NAMALWA (cell line): Measurements from ENCODE around the gene LRP5.
A peak's percentile ranks its signal among the peaks of the same experiment; 100 is the strongest.

Experiments
- DNase-seq: peaks from one replicate; pipeline ENCODE4 v3.0.0-alpha.2; 2015; ENCODE audit warnings: low spot score

Gene LRP5

DNA sequence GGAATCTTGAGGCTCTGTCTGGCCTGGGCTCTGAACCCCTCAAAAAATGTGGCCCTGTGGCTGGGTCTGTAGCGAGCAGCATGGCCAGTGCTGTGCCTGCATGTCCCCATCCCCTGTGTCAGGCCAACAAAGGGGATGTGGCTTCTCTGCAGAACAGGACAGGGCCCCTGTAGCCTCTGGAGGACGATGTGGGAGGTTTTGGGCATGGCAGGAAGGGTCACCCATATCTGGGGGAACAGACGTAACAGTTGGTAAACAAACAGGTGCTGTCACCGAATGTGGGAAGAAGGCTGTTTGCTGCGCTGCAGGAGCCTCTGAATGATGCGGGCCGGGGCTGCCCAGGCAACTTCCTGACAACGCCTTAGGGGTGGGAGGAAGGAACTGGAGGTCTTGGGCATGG lies 35.0 kb downstream of the LRP5 start:
- no peak for DNase-seq

DNA sequence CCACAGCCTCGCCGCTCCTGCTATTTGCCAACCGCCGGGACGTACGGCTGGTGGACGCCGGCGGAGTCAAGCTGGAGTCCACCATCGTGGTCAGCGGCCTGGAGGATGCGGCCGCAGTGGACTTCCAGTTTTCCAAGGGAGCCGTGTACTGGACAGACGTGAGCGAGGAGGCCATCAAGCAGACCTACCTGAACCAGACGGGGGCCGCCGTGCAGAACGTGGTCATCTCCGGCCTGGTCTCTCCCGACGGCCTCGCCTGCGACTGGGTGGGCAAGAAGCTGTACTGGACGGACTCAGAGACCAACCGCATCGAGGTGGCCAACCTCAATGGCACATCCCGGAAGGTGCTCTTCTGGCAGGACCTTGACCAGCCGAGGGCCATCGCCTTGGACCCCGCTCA lies 35.5 kb downstream of the LRP5 start:
- no peak for DNase-seq

DNA sequence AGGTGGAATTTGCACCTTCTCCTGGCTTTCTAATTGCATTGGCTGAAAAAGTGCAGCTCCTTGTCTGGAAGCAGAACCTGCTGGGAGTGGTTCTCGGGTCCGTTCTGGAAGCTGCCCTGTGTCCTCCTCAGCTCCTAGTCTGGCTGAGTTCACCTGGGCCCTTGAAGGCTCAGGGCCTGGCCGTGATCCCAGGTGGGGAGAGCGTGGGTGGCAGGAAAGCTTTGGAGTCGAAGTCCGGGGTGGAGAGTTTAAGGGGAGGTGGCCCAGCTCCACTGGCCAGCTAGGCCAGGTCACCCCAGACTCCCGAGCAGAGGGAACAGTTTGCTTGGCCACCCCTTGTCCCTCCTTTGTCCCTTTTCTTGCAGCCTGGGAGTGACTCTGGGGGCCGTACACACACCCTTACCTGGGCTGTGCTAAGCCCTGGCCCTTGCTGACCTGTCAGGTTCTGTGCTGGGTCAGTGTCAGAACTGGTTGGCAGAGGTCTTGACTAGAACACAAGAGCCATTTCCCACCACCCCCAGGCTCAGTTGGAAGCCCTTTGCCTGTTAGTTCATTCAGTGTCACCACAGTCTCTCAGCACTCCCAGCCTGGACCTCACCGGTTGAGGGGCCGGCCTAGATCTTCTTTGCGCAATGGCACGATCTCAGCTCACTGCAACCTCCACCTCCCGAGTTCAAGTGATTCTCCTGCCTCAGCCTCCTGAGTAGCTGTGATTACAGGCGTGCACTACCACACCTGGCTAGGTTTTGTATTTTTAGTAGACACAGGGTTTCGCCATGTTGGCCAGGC lies 37.3 kb downstream of the LRP5 start:
- no peak for DNase-seq

DNA sequence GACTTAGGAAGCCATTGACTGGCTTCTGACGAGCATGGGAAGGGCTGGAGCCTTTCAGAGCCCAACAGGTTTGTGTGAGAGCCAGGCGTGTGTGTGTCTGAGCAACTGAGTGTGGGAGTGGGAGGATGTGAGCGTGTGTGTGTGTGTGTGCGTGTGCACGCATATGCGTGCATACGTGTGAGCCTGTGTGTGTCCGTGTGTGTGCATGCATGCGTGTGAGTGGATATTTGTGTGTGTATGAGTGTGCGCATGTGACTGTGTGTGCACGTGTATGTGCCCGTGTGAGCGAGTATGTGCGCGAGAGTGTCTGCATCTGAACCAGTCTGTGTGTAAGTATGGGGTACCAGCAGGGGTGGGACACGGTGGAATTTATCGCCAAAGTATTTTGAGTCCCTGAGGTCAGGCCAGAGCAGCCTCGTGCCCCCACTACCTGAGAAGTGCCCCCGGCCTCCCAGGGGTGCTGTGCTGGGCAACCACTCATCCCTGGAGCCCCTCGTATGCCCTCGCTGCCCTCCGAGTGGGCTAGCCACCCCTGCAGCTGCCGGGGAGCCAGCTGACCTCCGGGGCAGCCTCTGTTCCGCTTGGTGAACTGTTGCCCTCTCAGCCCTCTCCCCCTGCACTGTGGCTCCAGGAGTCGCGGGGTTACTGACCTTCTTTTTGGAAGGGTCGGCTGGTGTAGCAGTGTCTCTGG lies 38.5 kb downstream of the LRP5 start:
- DNase-seq, result no peak

DNA sequence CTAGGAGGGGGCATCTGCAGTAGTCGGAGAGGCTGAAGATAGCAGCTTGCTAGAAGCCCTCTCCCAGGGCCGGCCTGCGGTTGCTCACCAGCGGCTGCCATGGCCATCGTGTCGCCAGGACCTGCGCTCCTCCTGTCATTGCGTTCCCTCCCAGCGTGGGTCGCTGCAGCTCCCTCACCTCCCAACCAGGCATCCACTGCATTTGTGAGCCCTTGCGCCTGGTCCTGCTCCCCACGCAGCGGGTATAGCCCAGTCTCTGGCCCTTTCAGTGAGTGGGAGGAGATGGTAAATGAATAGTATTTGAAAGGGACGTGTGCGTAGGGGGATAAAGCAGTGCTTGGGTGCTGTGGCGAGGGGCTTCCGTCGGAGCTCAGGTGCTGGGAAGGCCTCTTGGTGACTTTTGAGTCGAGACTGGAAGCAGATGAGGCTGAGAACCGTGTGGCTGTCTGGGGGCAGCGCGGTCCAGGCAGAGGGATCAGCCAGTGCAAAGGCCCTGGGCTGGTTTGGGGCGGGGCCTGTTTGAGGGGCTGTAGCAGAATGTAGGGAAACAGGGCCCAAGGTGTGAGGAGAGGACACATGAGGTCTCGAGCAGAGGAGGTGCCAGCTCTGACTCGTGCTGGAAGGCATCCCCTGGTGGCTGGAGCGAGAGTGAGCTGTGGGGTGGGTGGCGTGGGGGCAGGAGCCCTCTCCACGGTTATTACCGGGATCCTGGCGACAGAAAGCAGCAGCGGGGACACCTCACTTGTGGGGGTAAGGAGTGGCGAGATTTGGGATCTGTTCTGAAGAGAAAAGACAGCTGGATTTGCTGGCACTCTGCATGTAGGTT lies 39.3 kb downstream of the LRP5 start:
- no peak for DNase-seq

DNA sequence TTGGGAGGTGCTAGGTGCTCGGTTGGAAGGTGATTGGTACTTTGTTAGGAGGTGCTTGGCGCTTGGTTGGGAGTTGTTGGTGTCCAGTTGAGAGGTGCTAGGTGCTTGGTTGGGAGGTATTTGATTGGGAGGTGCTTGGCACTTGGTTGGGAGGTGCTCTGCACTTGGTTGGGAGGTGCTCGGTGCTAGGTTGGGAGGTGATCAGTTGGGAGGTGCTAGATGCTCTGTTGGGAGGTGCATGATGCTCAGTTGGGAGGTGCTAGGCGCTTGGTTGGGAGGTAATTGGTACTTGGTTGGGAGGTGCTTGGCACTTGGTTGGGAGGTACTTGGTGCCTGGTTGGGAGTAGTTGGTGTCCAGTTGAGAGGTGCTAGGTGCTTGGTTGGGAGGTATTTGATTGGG lies 40.2 kb downstream of the LRP5 start:
- no peak for DNase-seq

DNA sequence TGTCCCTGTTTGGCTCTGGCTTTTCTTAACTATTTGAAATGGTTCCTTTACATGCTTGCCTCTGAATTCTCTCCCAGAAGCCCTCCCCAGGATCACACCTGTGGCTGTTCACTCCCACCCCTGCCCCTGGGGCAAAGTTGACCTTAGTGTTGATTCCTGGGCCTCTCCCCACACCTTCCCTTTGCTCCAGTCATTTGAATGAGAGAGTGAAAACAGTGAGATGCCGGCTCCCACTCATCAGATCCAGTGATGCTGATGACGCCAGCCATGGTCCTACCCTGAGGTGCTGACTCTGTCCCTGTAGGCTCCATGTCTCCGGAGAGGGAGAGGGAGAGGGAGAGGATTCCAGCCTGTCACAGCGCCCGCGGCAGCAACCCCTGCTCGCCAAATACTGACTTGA lies 40.7 kb downstream of the LRP5 start:
- no peak for DNase-seq

DNA sequence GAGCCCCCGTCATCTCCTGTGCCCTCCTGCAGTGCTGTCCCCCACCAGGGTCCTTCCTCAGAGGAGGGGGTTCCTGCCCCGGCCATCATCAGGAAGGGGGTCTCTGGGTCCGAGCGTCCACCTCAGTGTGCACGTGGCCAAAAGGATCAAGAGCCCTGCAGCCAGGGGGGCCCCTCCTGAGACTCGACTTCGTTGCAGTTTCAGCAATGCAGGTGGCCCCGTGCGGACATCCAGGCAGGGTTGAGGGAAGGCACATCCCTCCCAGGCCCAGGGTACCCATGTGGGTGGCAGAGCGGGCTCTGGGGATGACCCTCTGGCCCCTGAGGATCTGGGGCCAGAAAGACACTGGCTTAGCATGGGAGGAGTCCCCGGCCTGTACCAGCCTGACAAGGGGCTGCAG lies 41.3 kb downstream of the LRP5 start:
- no peak for DNase-seq

DNA sequence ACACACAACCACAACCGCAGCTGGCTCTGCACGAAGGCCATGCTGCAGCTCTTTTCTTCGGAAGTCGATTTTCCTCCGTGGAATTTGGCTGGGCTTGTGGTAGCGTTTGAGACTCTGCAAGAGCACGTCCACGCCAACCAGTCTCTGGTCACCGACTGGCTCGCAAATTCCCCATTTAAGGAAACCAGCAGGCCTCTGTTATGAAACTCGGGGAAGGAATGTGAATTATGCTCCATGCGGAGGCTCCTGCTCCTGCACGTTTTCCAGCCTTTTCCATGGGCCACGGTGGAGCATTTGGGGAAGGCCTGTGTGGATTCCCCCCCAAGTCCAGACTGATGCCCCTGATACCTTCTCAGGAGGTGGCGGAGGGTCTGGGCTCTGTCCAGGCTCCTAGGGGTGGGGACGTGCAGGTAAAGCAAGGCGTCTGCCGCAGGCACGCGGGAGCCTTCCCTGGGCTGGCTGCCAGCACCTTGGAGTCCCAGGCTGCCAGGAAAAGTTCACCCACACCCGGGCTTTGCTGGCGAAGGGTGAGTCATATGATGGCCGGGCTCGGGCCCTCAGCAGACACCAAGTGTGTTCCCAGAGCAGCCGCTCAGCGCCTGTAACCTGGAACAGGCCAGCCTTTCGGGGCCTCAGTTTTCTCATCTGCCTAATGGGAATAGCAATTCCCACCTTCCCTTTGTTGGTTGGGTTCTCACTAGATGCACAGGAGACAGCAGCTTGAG lies 41.9 kb downstream of the LRP5 start:
- no peak for DNase-seq

DNA sequence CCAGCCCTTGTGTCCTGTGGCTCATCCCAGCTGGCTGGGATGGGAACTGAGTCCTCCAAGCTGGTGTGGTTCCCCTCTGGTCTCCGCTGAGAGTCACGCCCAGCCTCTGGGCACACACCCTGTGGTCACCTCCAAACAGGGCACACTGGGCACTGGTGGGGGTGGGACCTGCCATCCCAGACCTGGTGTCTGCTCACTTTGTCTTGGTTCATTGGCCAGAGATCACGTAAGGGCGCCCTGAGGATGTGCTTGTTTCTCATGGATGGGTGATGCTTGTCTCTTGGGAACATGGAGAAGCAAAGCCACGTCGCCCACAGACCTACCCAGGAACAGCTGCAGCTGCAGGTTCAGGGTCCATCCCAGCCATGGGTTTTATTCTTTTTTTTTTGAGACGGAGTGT lies 43.1 kb downstream of the LRP5 start:
- DNase-seq, result no peak

DNA sequence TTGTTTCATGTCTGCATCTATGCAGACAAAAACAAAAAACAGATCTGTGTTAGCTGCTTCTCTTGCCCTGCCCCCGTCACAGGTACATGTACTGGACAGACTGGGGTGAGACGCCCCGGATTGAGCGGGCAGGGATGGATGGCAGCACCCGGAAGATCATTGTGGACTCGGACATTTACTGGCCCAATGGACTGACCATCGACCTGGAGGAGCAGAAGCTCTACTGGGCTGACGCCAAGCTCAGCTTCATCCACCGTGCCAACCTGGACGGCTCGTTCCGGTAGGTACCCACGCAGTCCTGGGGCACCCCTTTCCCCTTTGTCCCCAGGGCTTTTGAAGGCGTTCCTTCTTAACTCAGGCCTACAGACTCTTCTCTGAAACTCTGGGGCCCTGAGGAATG lies 45.2 kb downstream of the LRP5 start:
- no peak for DNase-seq

DNA sequence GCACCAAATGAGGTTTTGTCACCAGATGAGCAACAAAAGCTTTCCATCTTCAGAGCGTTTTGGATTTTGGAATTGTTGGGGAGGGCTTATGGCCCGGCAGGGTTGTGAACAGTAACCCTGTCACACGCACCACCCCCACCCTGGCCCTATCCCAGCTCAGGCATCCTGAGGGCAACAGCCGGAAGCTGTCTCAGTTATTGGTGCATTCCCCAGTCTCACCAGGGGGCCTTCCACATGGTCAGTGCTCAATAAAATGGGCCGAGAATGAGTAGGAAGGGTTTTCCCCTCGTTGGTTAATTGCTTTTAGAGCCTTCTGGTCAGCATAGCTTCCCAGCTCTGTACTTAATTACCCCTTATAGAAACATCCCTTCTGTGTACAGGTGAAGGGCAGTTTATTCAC lies 46.0 kb downstream of the LRP5 start:
- DNase-seq, result no peak

DNA sequence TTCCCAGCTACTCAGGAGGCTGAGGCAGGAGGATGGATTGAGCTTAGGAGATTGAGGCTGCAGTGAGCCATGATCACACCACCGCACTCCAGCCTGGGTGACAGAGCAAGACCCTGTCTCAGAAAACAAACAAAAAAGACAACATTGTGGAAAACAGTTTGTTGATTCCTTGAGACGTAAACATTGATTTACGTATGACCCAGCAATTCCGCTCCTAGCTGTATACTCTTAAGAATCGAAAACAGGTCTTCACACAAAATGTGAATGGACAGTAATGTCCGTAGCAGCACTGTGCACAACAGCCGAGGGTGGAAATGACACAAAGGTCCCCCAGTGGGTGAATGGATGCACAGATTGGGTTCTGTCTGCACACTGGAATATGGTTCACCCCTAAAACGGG lies 49.3 kb downstream of the LRP5 start:
- no peak for DNase-seq

DNA sequence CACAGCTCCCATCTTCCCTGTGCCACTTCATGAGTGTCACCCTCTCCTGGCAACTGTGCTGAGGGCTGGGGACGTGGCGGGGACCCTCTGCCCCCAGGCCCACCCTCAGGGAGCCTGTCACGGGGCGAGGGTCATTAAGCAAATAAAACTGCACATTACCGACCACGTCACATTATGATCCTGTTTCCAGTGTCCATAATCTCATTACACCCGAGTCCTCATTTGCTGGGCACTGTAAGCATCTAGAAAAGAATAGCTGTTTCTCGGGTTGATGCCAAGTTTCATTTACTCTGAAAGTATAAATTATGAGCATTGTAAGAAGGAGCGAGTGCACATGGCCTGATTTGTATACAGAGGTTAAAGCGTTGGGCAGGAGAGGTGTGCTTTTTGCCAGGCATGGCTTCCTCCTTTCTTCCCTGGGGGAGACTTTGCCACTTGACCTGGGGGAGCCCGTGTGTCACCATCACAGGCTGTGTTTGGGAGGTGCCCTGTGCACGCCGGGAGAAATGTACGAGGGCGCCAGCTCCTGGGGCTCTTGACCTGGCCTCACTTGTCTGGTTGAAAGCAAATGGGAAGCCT lies 50.5 kb downstream of the LRP5 start:
- no peak for DNase-seq

DNA sequence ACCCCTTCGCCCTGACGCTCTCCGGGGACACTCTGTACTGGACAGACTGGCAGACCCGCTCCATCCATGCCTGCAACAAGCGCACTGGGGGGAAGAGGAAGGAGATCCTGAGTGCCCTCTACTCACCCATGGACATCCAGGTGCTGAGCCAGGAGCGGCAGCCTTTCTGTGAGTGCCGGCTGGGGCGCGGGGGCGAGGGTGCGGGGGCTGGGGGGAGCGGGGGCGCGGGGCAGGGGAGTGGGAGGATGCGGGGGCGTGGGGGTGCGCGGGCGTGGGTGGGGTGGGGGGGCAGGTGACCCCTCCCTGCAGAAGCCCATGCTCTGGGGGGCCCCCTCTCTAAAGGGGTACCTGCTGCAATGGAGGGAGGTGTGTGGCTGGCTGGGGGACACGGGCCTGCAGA lies 51.4 kb downstream of the LRP5 start:
- DNase-seq, result no peak

DNA sequence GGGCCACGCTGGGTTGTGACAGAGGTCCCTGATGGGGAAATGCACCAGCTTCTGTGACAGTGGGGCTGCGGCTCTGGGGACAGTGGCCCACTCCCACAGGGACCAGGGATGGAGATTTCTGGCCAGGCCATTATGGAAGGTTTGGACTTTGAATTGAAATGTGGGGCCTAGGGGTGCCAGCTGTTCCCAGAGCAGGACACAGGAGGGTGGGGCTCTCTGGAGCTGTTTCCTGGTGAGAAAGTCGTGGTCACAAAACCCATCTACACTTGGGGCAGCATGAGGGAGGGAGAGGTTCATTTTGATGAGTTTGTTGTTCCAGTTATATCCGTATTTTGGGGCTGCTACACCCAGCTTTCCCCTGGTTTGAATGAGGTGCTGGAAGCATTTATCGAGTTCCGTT lies 52.2 kb downstream of the LRP5 start:
- no peak for DNase-seq

DNA sequence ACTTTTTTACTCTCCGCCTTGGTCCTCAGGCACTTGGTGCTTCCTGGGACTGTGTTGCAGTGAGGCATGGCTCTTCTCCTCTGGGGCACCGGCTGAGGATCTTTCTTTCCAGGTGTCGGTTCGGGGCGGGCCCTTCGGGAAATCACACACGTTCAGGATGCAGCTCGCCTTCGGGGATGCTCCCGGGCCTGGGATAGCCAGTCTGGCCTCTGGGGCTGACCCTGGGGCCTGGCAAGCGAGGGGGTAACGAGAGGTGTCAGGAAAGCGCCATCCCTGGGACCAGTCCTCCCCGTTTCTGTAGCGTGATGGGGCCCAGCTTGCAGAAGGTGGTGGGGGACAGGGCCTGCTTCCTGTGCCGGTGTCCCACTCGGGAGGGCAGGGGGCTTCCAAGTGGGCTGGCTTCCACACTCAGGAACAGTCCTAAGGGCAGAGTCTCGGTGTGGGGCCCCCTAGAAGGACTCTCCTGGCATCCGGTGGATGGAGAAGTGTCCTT lies 53.6 kb downstream of the LRP5 start:
- DNase-seq, result no peak

DNA sequence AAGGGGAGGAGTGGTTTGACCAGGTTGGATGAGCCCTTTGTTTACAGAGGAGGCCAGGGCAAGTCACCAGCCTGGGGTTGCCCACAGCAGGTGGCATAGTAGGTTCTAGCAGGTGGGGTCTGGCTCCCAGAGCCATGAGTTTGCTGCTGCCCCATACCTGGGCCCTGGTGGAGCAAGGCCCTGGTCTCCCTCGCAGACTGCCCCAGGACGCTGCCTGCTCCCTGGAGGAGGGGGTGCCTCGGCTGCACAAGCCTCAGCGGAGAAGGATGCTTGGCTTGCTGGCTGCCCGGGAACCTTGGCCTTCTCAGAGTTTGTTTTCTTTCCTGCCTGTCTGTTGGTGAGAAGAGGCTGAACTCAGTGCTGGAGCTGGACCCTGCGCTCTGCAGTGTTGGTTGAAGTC lies 54.9 kb downstream of the LRP5 start:
- no peak for DNase-seq

DNA sequence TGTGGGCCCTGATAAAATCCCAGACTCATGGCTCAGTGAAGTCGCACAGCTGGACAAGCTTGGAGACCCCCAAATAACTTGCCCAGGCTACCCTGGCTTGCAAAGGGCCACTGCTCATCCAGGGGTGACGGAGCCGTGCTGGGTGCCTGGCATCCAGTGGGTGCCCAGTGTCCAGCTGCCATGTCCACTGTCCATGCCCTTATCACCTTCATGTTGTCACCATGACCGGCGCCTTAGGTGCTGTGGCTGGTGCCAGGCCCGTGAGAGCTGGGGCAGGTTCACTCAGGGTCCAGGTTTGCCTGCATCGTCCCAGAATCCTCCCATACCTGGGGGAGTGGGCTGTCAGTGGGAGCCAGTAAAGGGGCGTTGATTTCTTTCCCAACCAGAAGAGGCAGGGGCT lies 57.4 kb downstream of the LRP5 start:
- no peak for DNase-seq

DNA sequence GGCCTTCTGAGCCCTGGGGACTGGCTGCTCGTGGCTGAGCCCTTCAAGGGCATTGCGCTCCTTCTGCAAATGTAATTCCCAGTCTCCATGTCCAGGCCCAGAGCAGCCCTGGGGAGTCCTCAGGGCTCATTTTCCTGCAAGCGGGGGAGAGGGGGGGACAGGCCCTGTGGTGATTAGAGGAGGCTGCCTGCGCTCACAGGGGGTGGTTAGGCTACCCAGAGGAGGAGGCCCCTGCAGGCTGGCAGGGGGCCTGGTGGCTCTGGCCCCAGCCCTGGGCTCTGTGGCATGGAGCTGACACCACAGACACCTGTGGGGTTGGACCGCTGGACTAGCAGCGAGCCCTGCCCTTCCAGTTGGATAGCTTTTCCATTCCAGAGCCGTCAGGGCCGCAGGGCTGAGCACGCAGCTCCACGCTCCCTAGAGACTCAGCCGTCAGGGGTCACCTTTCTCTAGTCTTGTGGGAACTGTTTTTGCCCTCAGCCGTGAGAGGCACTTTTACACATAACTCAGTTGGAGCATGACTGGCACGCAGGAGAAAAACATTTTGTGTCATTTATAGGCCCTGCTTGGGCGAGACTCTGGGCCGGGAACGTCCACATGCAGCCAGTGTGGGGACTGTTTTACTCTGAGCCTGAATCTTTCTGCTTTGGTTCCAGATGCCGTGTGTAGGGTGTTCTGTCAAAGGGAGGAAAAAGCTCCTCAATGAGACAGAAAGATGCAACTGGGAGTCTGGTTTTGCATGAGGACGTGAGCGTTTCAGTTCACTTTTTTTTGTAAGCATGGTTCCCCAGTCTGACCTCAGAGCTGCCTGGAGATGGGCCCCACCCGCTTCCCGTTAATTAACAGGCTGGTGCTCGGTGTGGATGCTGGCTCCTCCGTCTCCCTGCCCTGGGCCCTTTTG lies 58.1 kb downstream of the LRP5 start:
- DNase-seq, result peak; percentile 89
